Measurements from ENCODE around the gene WDSUB1.

The WDSUB1 gene

GRCh38 chr2:159199236-159199635 lies 87.3 kb downstream of the WDSUB1 start:
- no peak for DNase-seq (ENCODE audit: low read depth in 2 of 2)

GRCh38 chr2:159196393-159196925 lies 90.0 kb downstream of the WDSUB1 start:
- DNase-seq (ENCODE audit: low read depth in 2 of 2) = no peak

- DNase-seq (ENCODE audit: low read depth in 2 of 2) = no peak
Measured at GRCh38 chr2:159195697-159196096, 90.8 kb downstream of the WDSUB1 start.

- DNase-seq (ENCODE audit: low read depth in 2 of 2) = no peak
Measured at GRCh38 chr2:159194241-159194640, 92.3 kb downstream of the WDSUB1 start.

GRCh38 chr2:159193791-159194190 lies 92.7 kb downstream of the WDSUB1 start:
- no peak for DNase-seq (ENCODE audit: low read depth in 2 of 2)

- DNase-seq (ENCODE audit: low read depth in 2 of 2) = no peak
Measured at GRCh38 chr2:159192371-159192918, 94.1 kb downstream of the WDSUB1 start.

GRCh38 chr2:159188449-159188848 lies 98.1 kb downstream of the WDSUB1 start:
- DNase-seq (ENCODE audit: low read depth in 2 of 2) = no peak

GRCh38 chr2:159187106-159187505 lies 99.4 kb downstream of the WDSUB1 start:
- no peak for DNase-seq (ENCODE audit: low read depth in 2 of 2)

- no peak for DNase-seq (ENCODE audit: low read depth in 2 of 2)
Measured at GRCh38 chr2:159186462-159186861, 100.0 kb downstream of the WDSUB1 start.

Data from fibroblast of skin of left quadriceps (primary cell).